ENCODE results near the gene XRCC2.
A peak's percentile ranks its signal among the peaks of the same experiment; 100 is the strongest.

Gene XRCC2

DNA sequence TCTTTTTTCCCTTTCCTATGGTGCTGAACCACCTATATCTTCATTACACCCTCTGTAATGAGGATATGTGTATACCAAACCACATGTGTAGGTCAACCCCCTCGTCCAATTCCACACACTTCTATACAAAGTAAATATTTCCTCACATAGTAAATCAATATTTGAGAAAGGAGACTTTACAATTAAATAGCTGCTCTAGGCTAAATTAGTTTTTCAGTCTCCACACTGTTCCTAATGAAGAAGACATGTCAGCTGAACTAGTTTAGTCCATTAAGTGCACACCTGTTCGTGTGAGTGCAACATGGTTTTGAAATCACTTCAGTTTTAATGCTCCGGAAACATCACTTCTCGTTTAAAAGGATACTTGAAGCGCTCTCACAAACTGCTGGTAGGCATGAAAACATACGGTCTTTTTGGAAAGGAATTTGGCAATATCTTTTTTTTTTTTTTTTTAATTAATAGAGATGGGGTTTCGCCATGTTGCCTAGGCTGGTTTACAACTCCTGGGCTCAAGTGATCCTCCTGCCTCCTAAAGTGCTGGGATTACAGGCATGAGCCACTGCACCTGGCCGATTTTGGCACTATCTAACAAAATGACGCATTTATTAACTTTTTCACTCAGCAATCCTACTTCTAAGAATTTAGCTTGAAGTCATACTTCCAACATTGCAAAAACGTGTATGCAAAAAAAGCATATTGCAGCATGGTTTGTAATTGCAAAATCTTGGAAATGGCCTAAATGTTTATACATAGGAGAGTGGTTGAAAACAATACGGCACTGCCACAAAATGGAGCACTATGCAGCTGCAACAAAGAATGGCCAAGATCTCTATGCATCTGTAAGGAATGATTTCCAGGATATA is 2.1 kb upstream of the XRCC2 start:
- Histone ChIP-seq H3K9ac (ENCODE audit: low read length) (no peak overlapping the region), H3K27ac (ENCODE audit: low read depth, low read length) (no peak overlapping the region), H3K27me3 (ENCODE audit: control insufficient read depth, insufficient read depth, low read length) (no peaks in the 10 kb centered on the region), H3K4me1 (ENCODE audit: control insufficient read depth, insufficient read depth, low read length) (no peaks in the 10 kb centered on the region), H3K4me3 (ENCODE audit: low read length) (no peak overlapping the region), H3K36me3 (ENCODE audit: control insufficient read depth, insufficient read depth, low read length) (no peaks in the 10 kb centered on the region)

- H3K4me3 ChIP-seq (ENCODE audit: low read length), result peak overlapping the region; percentile 87
- no peaks in the 10 kb centered on the region for H3K36me3 ChIP-seq (ENCODE audit: control insufficient read depth, insufficient read depth, low read length)
- no peaks in the 10 kb centered on the region for H3K27me3 ChIP-seq (ENCODE audit: control insufficient read depth, insufficient read depth, low read length)
- H3K9ac ChIP-seq (ENCODE audit: low read length), result no peak overlapping the region
- no peaks in the 10 kb centered on the region for H3K4me1 ChIP-seq (ENCODE audit: control insufficient read depth, insufficient read depth, low read length)
- no peak overlapping the region for H3K27ac ChIP-seq (ENCODE audit: low read depth, low read length)
Measured at GRCh38 chr7:152674860-152675758, 832 bp downstream of the XRCC2 start.

GRCh38 chr7:152673897-152674296 is 2.0 kb downstream of the XRCC2 start:
- Histone ChIP-seq H3K4me3 (ENCODE audit: low read length) (no peak overlapping the region), H3K4me1 (ENCODE audit: control insufficient read depth, insufficient read depth, low read length) (no peaks in the 10 kb centered on the region), H3K27ac (ENCODE audit: low read depth, low read length) (no peak overlapping the region), H3K36me3 (ENCODE audit: control insufficient read depth, insufficient read depth, low read length) (no peaks in the 10 kb centered on the region), H3K27me3 (ENCODE audit: control insufficient read depth, insufficient read depth, low read length) (no peaks in the 10 kb centered on the region), H3K9ac (ENCODE audit: low read length) (no peak overlapping the region)

DNA sequence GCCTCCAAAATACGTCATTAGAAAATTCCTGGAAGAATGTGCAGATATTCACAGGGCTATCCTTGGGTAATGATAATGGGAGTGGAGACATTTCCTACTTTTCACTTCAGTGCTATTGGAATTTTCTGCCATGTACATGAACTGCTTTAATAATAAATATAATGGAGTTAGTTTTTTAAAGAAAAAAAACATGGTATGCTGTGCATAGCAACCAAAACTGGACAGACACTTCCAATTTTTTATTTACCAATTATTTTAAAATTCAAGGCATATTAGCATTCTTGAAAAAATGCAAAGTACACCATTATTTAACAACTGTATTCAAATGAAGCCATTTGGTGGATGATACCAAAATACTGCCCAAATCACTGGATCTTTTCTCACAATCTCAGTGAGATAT is 3.3 kb downstream of the XRCC2 start:
- no peak overlapping the region for H3K9ac ChIP-seq (ENCODE audit: low read length)
- H3K4me3 ChIP-seq (ENCODE audit: low read length), result no peak overlapping the region
- H3K4me1 ChIP-seq (ENCODE audit: control insufficient read depth, insufficient read depth, low read length), result no peaks in the 10 kb centered on the region
- H3K36me3 ChIP-seq (ENCODE audit: control insufficient read depth, insufficient read depth, low read length), result no peaks in the 10 kb centered on the region
- H3K27me3 ChIP-seq (ENCODE audit: control insufficient read depth, insufficient read depth, low read length), result no peaks in the 10 kb centered on the region
- no peak overlapping the region for H3K27ac ChIP-seq (ENCODE audit: low read depth, low read length)

DNA sequence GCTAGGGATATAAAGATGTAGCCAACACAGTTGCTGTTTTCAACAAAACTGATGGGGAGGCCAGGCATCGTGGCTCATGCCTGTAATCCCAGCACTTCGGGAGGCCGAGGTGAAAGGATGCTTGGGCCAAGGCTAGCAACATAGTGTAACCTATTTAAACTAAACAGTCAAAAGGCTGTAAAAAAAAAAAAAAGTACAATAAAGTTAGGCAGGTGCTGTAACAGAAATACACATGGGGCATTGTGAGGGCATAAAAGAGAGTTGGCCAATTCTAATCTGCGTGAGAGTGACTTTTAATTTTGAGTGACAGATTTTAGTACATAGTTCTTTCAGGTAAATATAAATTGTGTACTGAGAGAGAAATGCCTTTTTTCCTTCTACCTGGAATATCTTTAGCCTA is 6.2 kb downstream of the XRCC2 start:
- Histone ChIP-seq H3K36me3 (ENCODE audit: control insufficient read depth, insufficient read depth, low read length) (no peaks in the 10 kb centered on the region), H3K4me3 (ENCODE audit: low read length) (no peak overlapping the region), H3K27ac (ENCODE audit: low read depth, low read length) (no peak overlapping the region), H3K9ac (ENCODE audit: low read length) (no peak overlapping the region), H3K27me3 (ENCODE audit: control insufficient read depth, insufficient read depth, low read length) (no peaks in the 10 kb centered on the region), H3K4me1 (ENCODE audit: control insufficient read depth, insufficient read depth, low read length) (no peaks in the 10 kb centered on the region)

DNA sequence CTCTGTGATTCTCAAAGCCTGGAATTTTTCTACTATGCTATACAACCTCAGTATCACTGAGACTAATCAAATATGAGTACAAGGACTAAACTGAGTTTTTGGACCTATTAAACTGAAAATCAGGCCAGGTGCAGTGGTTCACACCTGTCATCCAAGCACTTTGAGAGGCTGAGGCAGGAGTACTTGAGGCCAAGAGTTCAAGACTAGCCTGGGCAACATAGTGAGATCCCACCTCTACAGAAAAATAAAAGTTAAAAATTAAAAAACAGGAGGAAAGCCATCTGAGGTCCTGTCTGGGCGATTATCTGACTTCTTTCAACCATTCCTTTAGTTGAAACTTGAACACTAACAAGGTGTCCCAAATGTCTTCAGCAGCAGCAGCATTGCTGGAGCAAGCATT is 7.0 kb downstream of the XRCC2 start:
- Histone ChIP-seq H3K36me3 (ENCODE audit: control insufficient read depth, insufficient read depth, low read length) (no peaks in the 10 kb centered on the region), H3K4me3 (ENCODE audit: low read length) (no peak overlapping the region), H3K9ac (ENCODE audit: low read length) (no peak overlapping the region), H3K27ac (ENCODE audit: low read depth, low read length) (no peak overlapping the region), H3K4me1 (ENCODE audit: control insufficient read depth, insufficient read depth, low read length) (no peaks in the 10 kb centered on the region), H3K27me3 (ENCODE audit: control insufficient read depth, insufficient read depth, low read length) (no peaks in the 10 kb centered on the region)

- Histone ChIP-seq H3K36me3 (ENCODE audit: control insufficient read depth, insufficient read depth, low read length) (no peaks in the 10 kb centered on the region), H3K9ac (ENCODE audit: low read length) (no peak overlapping the region), H3K27ac (ENCODE audit: low read depth, low read length) (no peak overlapping the region), H3K4me3 (ENCODE audit: low read length) (no peak overlapping the region), H3K27me3 (ENCODE audit: control insufficient read depth, insufficient read depth, low read length) (no peaks in the 10 kb centered on the region), H3K4me1 (ENCODE audit: control insufficient read depth, insufficient read depth, low read length) (no peaks in the 10 kb centered on the region)
Measured at GRCh38 chr7:152667958-152668357, 8.0 kb downstream of the XRCC2 start.

DNA sequence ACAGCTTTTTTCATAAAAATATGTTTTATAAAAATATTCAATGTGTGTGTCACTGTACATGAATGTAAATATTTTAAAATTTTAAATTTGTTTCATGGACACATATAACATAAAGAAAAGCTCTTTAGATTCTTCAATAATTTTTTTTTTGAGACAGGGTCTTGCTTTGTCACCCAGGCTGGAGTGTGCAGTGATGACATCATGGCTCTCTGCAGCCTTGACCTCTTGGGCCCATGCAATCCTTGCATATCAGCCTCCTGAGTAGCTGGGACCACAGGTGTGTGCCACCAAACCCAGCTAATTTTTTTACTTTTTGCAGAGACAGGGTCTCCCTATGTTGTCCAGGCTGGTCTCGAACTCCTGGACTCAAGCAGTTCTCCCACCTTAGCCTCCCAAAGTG is 9.9 kb downstream of the XRCC2 start:
- H3K9ac ChIP-seq (ENCODE audit: low read length), result no peak overlapping the region
- H3K36me3 ChIP-seq (ENCODE audit: control insufficient read depth, insufficient read depth, low read length), result no peaks in the 10 kb centered on the region
- H3K27me3 ChIP-seq (ENCODE audit: control insufficient read depth, insufficient read depth, low read length), result no peaks in the 10 kb centered on the region
- no peak overlapping the region for H3K4me3 ChIP-seq (ENCODE audit: low read length)
- no peak overlapping the region for H3K27ac ChIP-seq (ENCODE audit: low read depth, low read length)
- H3K4me1 ChIP-seq (ENCODE audit: control insufficient read depth, insufficient read depth, low read length), result no peaks in the 10 kb centered on the region

GRCh38 chr7:152664636-152665035 is 11.3 kb downstream of the XRCC2 start:
- no peak overlapping the region for H3K27ac ChIP-seq (ENCODE audit: low read depth, low read length)
- H3K4me3 ChIP-seq (ENCODE audit: low read length), result no peak overlapping the region
- H3K27me3 ChIP-seq (ENCODE audit: control insufficient read depth, insufficient read depth, low read length), result no peaks in the 10 kb centered on the region
- H3K9ac ChIP-seq (ENCODE audit: low read length), result no peak overlapping the region
- H3K36me3 ChIP-seq (ENCODE audit: control insufficient read depth, insufficient read depth, low read length), result no peaks in the 10 kb centered on the region
- no peaks in the 10 kb centered on the region for H3K4me1 ChIP-seq (ENCODE audit: control insufficient read depth, insufficient read depth, low read length)

GRCh38 chr7:152663931-152664330 is 12.0 kb downstream of the XRCC2 start:
- no peak overlapping the region for H3K9ac ChIP-seq (ENCODE audit: low read length)
- no peaks in the 10 kb centered on the region for H3K4me1 ChIP-seq (ENCODE audit: control insufficient read depth, insufficient read depth, low read length)
- no peaks in the 10 kb centered on the region for H3K36me3 ChIP-seq (ENCODE audit: control insufficient read depth, insufficient read depth, low read length)
- no peak overlapping the region for H3K4me3 ChIP-seq (ENCODE audit: low read length)
- H3K27ac ChIP-seq (ENCODE audit: low read depth, low read length), result no peak overlapping the region
- H3K27me3 ChIP-seq (ENCODE audit: control insufficient read depth, insufficient read depth, low read length), result no peaks in the 10 kb centered on the region

GRCh38 chr7:152663148-152663740 is 12.7 kb downstream of the XRCC2 start:
- H3K4me3 ChIP-seq (ENCODE audit: low read length), result no peak overlapping the region
- no peaks in the 10 kb centered on the region for H3K27me3 ChIP-seq (ENCODE audit: control insufficient read depth, insufficient read depth, low read length)
- H3K4me1 ChIP-seq (ENCODE audit: control insufficient read depth, insufficient read depth, low read length), result no peaks in the 10 kb centered on the region
- H3K9ac ChIP-seq (ENCODE audit: low read length), result no peak overlapping the region
- H3K27ac ChIP-seq (ENCODE audit: low read depth, low read length), result no peak overlapping the region
- no peaks in the 10 kb centered on the region for H3K36me3 ChIP-seq (ENCODE audit: control insufficient read depth, insufficient read depth, low read length)

- Histone ChIP-seq H3K9ac (ENCODE audit: low read length) (no peak overlapping the region), H3K36me3 (ENCODE audit: control insufficient read depth, insufficient read depth, low read length) (no peaks in the 10 kb centered on the region), H3K27ac (ENCODE audit: low read depth, low read length) (no peak overlapping the region), H3K4me3 (ENCODE audit: low read length) (no peak overlapping the region), H3K27me3 (ENCODE audit: control insufficient read depth, insufficient read depth, low read length) (no peaks in the 10 kb centered on the region), H3K4me1 (ENCODE audit: control insufficient read depth, insufficient read depth, low read length) (no peaks in the 10 kb centered on the region)
Measured at GRCh38 chr7:152661479-152661878, 14.5 kb downstream of the XRCC2 start.
